AG04449 (cell line): ENCODE results near the gene TBC1D10B.

Experiments used
- CTCF ChIA-PET: fragments of 350-600 bp; formaldehyde crosslinking; extraction: SDS; loops from one replicate; lab custom pipeline; 2021; ENCODE audit warnings: antibody characterized with exemption; lab: Yijun Ruan, JAX
- POLR2A ChIA-PET: fragments of 400-600, 350-600 bp; formaldehyde crosslinking; extraction: SDS; loops from one replicate; lab custom pipeline; 2020; ENCODE audit warnings: antibody characterized with exemption, inconsistent platforms; lab: Yijun Ruan, JAX
- DNase-seq: peaks from one replicate; pipeline ENCODE4 v3.0.0-alpha.2; 2010; ENCODE audit warnings: low read depth, low spot score
- H3K4me3 ChIP-seq: 2 replicates; pipeline ENCODE4 v1.5.1; 2011; ENCODE audit warnings: low read depth, mild to moderate bottlenecking, control low read depth, low read length
- CTCF ChIP-seq: IDR thresholded peaks from one replicate; pipeline ENCODE4 v1.5.1; 2011; ENCODE audit warnings: mild to moderate bottlenecking, moderate library complexity, low read length, control low read depth, inconsistent platforms; ENCODE audit not compliant: insufficient read depth; ENCODE audit errors: missing control alignments

The TBC1D10B gene

GRCh38 chr16:30376461-30376902 is 6.2 kb upstream of the TBC1D10B start:
- CTCF ChIA-PET = interaction anchor here (1.2 to 3.3 kb wide), 3 partner anchors 18 to 35 kb away, joined by 4 to 12 read pairs (median 9); partner anchors contain the start of gene ZNF48
- POLR2A ChIA-PET = interaction anchor here (0.6 kb wide), 1 partner anchor 20 kb away, joined by 4 read pairs; no protein-coding TSS in a partner anchor
- DNase-seq = no peak
- no peak for TF ChIP-seq CTCF
- no peak overlapping the region for H3K4me3 ChIP-seq

- no peak for DNase-seq
- TF ChIP-seq CTCF = no peak
- H3K4me3 ChIP-seq = no peak overlapping the region
- CTCF ChIA-PET = interaction anchor here (1.2 to 3.3 kb wide), 2 partner anchors 33 to 36 kb away, joined by 4 to 12 read pairs; no protein-coding TSS in a partner anchor
- POLR2A ChIA-PET = no interaction called here
These were observed 5.6 kb upstream of the TBC1D10B start for GRCh38 chr16:30375864-30376263.

GRCh38 chr16:30374538-30374937 is 4.2 kb upstream of the TBC1D10B start, which contains the start of gene MYL11:
Gene MYL11, plus strand, starts transcription at chr16:30374802. Its CDS starts 56 bp downstream, at chr16:30374858.
- DNase-seq = no peak
- no peak for TF ChIP-seq CTCF
- no peak within 1 kb of the TSS for H3K4me3 ChIP-seq
- POLR2A ChIA-PET = no interaction called here
- CTCF ChIA-PET = no interaction called here

GRCh38 chr16:30372725-30373124 is 2.4 kb upstream of the TBC1D10B start:
- POLR2A ChIA-PET = no interaction called here
- TF ChIP-seq CTCF = no peak
- CTCF ChIA-PET = no interaction called here

GRCh38 chr16:30372038-30372712 is 1.9 kb upstream of the TBC1D10B start:
- H3K4me3 ChIP-seq = no peak overlapping the region
- CTCF ChIA-PET = interaction anchor here (1.2 to 2.0 kb wide), 5 partner anchors 8 to 281 kb away, joined by 3 to 9 read pairs (median 6); partner anchors contain the start of genes TBX6, ZNF48 and ZNF771

More at GRCh38 chr16:30372725-30373124, 2.4 kb upstream of the TBC1D10B start:
- no peak overlapping the region for H3K4me3 ChIP-seq
- DNase-seq = no peak

More at GRCh38 chr16:30372038-30372712, 1.9 kb upstream of the TBC1D10B start:
- no peak for DNase-seq
- TF ChIP-seq CTCF = no peak
- POLR2A ChIA-PET = interaction anchor here (1.6 to 1.9 kb wide), 2 partner anchors 10 to 37 kb away, joined by 4 to 8 read pairs; partner anchors contain the start of gene SEPTIN1
